Measurements from ENCODE around the gene HHIP.

HHIP gene, protein sequence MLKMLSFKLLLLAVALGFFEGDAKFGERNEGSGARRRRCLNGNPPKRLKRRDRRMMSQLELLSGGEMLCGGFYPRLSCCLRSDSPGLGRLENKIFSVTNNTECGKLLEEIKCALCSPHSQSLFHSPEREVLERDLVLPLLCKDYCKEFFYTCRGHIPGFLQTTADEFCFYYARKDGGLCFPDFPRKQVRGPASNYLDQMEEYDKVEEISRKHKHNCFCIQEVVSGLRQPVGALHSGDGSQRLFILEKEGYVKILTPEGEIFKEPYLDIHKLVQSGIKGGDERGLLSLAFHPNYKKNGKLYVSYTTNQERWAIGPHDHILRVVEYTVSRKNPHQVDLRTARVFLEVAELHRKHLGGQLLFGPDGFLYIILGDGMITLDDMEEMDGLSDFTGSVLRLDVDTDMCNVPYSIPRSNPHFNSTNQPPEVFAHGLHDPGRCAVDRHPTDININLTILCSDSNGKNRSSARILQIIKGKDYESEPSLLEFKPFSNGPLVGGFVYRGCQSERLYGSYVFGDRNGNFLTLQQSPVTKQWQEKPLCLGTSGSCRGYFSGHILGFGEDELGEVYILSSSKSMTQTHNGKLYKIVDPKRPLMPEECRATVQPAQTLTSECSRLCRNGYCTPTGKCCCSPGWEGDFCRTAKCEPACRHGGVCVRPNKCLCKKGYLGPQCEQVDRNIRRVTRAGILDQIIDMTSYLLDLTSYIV

DNA sequence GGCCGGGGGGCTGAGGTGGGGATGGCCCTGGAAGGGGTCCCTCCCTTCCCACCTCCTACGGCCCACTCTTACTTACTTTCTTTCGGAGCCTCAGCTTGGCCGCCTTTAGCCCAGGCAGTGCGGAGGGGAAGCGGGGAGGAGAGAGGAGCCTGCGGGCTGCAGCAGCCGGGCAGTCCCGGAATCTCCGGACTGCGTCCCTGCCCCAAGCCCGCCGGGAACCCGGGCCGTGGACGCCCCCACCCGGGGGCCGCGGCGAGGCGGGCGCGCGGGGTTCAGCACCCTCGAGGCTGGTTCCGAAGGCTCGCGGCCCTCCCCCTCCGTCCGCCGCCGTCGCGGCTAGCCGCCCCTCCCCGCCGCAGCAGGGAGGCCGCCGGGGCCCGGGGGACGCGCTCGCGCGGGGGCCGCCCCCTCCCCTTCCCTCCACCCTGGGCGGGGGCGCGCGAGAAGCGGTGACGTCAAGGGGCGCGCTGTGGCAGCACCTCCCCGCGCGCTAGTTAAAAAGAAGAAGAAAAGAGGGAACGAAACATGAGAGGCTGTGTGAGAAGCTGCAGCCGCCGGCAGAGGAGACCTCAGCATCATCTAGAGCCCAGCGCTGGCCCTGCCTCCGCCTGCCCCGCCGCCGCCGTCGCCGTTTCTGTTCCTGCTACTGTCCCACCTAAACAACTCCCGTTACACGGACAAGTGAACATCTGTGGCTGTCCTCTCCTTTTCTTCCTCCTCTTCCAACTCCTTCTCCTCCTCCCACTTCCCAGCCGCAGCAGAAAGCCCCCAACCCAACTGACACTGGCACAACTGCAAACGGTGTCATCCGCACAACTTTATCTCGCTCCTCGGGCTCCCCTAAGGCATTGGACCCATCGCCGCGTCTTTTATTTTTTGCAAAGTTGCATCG is at the start of gene HHIP:
Gene HHIP, plus strand, starts transcription at position 526 of the 892 bp plus-strand sequence. CDS start 520 bp downstream, outside the sequence.
- no peak for DNase-seq (ENCODE audit: low spot score)

DNA sequence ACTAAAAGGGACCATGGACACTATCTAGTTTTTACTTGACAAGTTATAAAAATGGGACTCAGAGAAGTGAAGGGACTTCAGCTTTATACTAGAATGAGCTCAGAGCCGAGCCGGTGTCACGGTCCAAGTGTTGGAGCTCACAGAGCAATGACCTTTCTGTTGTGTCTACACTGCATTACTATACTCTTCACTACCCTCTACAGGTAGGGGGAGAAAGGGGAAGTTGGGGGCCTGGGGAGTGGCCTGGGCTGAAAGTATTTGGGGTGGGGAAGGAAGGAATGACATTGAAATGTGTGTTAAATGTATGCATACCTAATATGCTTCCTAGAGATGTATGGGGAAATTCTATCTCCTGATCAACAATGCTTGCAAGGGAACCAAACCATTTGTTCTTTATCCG is 48.8 kb upstream of the HHIP start:
- no peak for DNase-seq (ENCODE audit: low spot score)

DNA sequence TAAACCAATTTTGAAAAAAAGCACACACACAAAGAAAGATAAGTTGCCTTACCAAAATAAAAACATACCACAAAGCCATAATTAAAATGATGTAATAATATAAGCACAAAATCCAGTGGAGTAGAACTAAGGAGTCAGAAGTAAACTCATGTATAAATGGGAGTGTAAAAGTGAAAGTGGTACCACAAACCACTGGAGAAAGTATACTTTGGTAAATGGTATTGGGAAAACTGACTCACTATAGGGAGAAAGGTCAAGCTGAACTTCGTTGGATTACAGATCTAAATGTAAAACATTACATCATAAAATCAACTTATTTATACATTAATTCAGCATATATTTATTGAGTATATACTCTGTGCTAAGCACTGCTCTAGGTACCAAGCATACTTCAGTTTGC is 46.3 kb upstream of the HHIP start:
- peak; percentile 2 for DNase-seq (ENCODE audit: low spot score)

DNA sequence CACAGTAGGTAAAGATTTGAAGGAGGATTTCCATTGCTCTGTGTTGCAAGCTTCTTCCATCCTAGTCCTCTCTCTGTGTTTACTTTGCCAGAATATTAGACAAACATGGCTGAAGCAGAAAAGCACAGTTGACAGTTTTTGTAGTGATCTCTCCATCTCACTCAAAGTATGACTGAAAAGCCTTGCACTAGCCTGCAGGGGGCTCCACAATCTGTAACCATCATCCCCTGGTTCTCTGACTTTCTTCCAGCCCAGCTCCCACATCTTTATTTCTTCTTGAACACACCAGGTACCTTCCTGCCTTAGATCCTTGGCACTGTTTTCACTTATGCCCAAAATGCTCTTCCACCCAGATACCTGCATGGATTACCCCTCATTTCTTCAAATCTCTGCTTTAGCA is 34.1 kb upstream of the HHIP start:
- no peak for DNase-seq (ENCODE audit: low spot score)

DNA sequence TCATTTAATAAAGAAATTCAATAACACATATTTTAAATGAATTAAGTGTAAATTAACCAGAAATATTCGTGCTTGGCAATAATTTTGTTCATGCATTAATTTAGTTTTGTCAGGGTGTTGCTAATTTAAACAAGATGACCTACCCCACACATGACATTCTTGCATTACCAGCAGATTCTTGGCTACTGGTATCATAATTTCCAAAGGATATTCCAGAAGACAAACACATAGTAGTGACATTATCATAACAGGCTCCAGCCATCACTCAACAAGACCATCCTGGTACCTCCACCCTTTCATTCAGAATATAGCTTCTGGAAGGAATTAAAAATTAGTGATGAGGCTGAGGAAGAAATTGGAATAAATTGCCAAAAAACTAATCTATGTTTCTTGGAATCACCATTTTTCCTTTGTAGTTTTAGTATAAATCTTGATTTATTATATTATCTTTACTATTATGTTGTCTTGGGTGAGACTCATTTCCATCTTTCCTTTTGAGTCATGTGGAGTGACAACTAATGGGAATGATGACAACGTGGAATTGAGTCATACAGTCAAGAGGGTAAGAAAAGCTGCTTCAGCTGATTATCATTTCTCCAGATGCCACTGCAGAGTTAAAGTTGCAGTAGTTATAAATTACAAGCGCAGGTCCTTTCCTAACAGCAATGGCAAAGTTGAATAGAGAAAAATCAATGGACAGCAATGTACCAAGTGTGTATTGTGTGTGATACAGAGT is 30.9 kb upstream of the HHIP start:
- DNase-seq (ENCODE audit: low spot score) = no peak

DNA sequence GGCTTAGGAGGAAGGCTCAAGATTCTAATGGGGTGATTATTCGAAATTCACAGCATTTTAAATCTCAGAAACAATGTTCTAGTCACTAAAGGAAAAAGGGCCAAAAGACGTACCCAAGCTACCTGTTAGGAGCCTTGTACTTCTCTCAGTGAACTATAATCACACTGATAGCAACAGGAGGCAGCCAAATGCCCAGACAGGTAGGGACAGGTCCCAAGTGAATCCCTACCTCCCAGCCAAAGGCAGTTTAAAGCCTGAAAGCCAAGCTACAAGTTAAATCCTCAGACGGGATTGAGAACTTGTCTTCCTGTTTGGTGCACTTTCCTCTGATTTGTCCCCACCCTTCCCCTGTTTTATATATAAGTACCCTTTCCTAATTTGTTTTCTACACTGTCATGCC is 24.3 kb upstream of the HHIP start:
- DNase-seq (ENCODE audit: low spot score) = no peak

DNA sequence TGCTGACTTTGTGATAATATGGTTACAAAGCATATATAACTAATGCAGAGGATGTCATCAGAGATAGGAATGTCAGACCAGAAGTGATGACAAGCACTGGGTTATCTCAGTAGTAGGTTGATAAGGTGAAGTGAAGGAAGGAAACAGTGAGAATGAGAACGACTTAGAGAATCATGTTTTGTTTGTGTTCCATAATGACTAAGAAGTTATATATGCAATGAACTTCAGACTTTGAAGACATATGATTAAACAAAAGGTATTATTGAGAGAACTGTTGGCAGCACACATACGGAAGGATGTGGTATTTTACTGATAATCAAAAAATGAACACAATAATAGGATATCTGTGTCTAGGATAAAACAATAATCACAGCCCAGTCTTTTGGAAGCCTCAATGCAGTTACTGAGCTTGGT is 18.3 kb upstream of the HHIP start:
- DNase-seq (ENCODE audit: low spot score) = peak; percentile 2

DNA sequence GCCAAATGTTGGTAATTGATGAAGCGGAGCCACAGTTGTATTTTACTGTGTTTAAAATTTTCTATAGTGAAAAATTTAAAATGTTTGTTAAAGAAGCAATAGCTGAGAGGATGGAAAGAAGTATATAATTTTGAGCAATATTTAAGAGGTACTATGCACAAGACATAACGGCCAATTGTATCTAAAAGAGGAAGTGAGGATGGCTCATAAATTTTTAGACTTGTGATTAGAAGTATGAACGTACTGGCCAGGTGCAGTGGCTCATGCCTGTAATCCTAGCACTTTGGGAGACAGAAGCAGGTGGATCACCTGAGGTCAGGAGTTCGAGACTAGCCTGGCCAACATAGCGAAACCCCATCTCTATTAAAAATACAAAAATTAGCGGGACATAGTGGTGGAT is 12.7 kb upstream of the HHIP start:
- no peak for DNase-seq (ENCODE audit: low spot score)

DNA sequence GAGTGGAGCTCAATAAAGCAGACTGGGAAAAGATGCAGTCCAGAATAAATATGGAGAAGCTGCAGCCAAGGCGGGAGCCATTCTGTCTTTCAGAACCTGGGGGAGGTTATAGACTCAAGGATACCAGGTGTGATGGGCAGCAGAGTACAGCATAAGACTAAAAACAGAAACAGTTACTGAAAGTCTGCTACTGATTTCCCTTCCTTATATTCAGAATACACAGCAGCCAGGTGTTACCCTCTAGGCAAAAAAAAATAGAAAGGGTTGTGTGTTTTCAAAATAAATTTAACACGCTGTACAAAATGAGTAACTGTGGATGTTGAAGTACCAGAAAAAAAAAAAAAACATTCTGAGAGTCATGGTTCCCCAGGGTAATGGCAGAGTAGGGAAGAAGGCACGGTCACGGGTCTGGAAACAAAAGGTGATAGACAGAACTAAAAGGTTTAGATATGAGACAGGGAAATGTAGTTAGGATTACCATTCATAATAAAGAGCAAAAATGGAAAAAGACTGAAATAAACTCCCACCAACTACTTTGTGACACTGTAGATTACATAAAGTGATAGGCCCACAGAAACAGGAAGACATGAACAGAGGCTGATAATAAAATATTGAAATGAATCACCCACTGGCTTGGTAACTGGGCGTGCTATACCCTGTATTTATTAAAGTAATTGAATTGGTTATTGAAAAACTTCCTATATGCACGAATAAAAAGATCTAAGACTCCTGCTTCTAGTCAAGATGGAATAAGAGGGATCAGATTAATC is 10.8 kb upstream of the HHIP start:
- no peak for DNase-seq (ENCODE audit: low spot score)

DNA sequence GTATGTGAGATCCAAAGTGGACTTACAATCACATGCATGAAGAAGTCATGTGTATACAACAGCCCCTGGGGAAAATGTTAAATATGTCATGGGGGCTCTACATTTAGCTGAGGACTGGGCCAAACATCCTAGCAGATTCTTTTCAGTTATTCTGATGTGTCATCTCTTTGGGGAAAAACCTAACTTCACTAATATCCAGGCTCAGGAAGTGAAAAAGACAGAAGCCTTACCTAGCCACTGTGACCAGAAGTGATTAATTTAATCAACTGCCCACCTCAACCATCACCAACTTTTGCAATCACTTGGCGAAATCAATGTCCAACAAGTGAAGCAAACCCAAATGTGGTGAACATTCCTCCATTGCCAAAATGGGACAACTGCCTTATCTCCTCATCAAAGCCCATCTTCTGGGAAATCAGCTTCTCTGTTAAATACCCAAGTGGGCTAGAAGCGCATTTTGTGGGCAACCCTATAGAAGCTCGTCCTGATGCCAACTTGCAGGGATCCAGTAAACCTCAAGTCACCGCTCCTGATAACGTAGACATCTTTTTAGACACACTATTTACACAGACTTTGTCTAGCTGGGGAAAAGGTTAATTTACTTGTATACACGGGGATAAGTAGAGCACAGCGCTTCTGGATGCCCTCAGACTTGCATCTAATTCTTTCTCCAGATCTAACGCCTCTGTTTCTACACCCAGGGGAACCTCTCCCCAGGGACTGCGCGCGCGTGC is 1.4 kb upstream of the HHIP start:
- DNase-seq (ENCODE audit: low spot score) = no peak

DNA sequence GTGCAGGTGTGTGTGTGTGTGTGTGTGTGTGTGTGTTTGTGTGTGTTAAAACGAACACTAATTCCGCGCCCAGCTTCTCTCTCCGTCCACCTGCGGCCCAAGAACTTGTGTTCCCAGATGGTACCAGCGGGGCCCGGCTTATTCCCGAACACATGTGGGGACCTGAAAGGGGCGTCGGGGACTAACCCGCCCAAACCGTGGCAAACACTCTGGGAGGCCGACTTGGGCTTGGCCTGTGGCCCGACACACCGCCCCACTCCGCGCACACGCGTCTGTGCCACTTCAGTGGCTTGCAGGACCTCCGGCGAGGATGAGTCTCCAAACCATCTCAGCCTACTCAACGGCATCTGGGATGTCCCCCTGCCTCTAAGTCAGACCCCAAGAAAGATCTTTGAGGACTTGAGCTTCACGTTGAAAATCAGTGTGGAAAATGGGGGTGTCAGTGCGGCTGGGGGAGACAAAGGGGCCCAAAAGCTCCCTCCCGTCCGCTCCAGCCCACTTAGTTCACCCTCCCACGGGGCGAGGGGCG is 790 bp upstream of the HHIP start:
- no peak for DNase-seq (ENCODE audit: low spot score)

DNA sequence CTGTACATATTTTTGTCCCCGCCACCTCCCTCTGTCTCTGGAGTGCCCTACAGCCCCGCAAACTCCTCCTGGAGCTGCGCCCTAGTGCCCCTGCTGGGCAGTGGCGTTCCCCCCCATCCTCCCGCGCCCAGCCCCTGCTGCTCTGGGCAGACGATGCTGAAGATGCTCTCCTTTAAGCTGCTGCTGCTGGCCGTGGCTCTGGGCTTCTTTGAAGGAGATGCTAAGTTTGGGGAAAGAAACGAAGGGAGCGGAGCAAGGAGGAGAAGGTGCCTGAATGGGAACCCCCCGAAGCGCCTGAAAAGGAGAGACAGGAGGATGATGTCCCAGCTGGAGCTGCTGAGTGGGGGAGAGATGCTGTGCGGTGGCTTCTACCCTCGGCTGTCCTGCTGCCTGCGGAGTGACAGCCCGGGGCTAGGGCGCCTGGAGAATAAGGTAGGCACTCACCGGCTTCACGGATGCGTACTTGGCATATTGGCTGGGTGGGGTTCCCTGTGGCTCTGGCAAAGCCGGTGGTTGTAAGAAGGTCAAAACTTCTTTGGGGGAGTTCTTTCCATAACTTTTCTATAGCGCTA is 653 bp downstream of the HHIP start:
- DNase-seq (ENCODE audit: low spot score) = no peak

DNA sequence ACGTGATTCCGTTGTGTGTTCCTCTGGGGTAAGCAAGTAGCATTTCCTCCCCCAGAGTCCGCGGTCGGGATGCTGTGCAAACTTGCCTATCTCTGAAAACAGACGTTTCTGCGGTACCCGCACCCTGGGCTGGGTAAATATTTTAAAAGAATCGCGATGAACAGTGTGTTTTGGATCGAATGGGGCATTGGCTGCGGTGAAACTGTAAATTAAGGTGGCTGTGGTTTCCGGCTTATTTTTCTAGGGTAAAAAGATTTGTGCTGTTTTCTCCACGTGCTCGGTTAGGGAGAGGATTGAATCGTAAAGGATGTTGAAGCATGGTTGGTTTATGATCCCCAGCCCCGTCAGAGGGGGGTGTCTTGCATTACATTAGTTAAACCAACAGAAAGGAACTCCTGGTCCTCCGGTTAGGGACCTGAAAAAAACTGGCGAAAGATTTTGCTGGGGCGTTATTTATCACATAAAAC is 1.2 kb downstream of the HHIP start:
- DNase-seq (ENCODE audit: low spot score) = no peak

DNA sequence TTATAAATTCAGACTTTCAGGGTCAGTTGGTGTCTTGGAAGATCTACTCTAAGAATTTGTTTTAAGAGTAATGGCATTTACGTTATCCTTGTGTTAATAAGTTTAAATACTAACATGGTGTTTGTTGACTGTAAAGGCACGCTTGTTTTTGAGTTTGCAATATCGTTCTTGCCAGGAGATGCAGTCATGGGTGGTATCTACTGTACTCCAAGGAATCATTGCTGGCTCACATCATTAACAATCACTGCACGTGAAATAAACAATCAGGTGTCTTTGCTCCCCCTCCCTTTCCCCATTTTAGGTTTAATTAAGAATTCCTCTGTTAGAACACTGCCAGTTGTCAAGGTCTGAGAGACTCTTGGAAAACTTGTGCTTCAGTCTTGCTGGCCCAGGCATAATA is 1.6 kb downstream of the HHIP start:
- no peak for DNase-seq (ENCODE audit: low spot score)

DNA sequence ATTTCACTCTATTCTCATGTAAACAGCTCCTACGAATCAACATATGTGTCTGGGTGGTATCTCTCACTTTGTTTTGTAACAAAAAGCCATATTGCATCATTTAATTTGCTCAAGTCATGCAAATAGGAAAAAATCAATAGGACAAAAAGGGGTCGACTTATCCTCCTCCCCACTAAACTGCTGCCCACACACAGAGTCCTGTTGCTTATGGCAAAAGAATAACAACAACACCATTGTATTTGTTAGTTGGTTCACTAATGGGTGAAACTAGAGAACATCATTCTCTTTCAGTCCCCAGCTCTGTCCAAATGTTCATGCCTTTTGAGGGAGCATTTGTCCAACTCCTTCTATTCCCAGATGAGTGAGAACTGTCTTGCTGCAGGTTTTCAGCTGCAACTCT is 2.1 kb downstream of the HHIP start:
- DNase-seq (ENCODE audit: low spot score) = no peak

DNA sequence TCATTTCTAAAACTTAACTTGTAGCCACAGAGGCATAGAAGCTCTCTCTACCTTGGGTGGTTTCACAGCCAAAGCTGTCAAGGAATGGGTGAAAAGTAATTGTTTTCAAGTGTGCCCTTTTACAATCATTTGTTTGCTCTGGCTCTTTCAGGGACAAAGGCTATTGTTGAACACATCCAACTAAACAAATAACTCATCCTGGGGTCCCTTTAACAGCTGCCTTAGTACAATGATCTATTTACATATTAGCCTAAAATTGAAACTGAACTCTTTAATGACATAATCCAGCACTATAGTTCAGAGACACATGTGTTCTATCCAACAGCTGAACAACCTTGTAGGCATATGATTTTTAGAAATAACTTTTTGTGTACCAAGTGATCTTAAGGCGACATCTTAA is 3.7 kb downstream of the HHIP start:
- DNase-seq (ENCODE audit: low spot score) = no peak

DNA sequence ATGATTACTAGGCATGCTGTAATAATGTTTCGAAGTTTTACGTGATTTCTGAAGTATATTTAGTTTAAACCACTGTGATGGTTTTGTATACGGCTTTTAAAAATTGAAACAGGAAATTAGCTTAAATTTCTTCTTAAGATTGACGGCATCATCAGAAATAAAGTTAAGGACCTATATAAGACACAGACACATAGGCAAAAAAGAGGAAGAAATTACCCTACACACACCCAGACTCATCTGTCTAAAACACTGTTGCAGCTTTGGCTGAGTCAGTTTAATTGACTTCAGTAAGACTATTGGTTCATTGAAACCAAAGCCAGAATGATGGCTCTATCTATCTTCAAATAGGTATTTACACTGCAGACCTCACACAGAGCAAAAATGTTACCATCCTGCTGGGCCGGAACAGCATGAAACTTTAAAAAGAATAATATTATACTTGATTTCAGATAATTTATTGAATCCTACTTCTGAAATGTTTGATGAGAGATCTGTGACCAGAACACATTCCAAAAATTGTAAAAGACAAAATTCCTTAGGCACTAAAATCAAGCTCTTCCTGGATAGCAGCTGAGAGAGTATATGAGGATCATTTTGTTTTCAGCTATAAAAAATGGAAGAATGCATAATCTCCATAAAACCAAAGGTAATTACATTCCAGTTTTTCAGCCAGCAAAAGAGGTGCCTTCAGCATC is 4.5 kb downstream of the HHIP start:
- no peak for DNase-seq (ENCODE audit: low spot score)

DNA sequence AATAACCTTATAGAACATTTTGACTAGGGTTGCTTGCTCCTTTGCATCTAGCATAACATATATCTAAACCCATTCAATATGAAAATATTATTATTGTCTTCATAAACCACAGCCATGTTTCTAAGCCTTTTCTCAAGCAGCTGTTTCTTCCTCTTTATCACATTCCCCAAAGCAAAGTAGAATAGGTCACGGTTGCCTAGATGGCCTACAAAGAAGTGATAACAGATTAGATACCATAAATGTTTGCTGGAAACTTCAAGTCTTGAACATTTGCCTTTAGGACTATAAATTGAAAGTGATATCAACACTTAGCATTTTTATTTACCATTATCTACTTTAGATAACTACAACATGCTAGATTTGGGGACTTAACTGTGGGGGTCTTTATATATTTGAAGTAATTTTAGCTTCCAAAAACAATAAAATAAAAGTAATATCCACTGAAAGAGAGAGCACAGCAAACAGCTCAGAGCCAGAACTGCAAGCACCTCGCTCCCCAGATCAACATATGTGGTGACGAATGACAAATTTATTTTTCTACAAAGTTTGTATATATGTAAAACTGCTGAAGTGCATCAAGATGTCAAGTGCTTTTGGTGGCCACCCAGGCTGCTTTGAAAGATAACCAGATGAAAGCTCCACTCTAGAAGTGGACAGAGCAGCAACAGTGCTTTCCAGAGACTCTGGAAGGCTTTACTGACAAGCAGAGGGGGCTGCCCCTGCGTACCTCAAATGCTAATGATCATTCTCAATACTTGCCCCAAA is 8.0 kb downstream of the HHIP start:
- no peak for DNase-seq (ENCODE audit: low spot score)

Measured in SW480 (cell line).